Gastrocnemius medialis (tissue), 4 donors: Measurements from ENCODE around the gene MELTF.

Source experiments
- CTCF ChIP-seq, 5 experiments: fragments of 450-650 bp in 3 of 5; fragments of 200-600 bp in 2 of 5; sonication (generic) in 2 of 5; IDR thresholded peaks in 4 of 5; conservative IDR thresholded peaks in 1 of 5; 1 replicate in 4 of 5; 2 replicates in 1 of 5; pipeline ENCODE4 v1.5.1; 2016 to 2019; ENCODE audit warnings: antibody characterized with exemption in 5 of 5, mild to moderate bottlenecking in 3 of 5, moderate library complexity in 3 of 5
- POLR2A ChIP-seq, 2 donors: fragments of 450-650 bp; IDR thresholded peaks; one replicate each; pipeline ENCODE4 v1.6.1; 2017; ENCODE audit warnings: antibody characterized with exemption in 2 of 2, mild to moderate bottlenecking in 2 of 2, moderate library complexity in 2 of 2

GRCh38 chr3:197021729-197022404, 7.8 kb downstream of the MELTF start:
- TF ChIP-seq CTCF (IDR thresholded peaks at IDR 0.05 in 4 of 5, conservative IDR thresholded peaks at IDR 0.05 in 1 of 5) (no peak), POLR2A (IDR thresholded peaks at IDR 0.05) (no peak)
